PFSK-1 (cell line): ENCODE data around the gene COCH.

Experiments
- FOXP2 ChIP-seq: optimal IDR thresholded peaks from 2 replicates; pipeline ENCODE3; 2011; ENCODE audit warnings: borderline replicate concordance, control low read depth, inconsistent platforms; ENCODE audit not compliant: insufficient read depth; ENCODE audit errors: extremely low read length, extremely low read depth
- POLR2AphosphoS5 ChIP-seq: IDR thresholded peaks from 2 replicates; pipeline ENCODE4 v1.6.1; 2012; ENCODE audit warnings: low read depth, mild to moderate bottlenecking, control low read depth, low read length, moderate library complexity
- REST ChIP-seq, 2 experiments: IDR thresholded peaks; 2 replicates each; pipeline versions ENCODE4 v1.6.1 to v1.8.0; 2011 to 2012; ENCODE audit warnings: low read depth in 2 of 2, low read length in 2 of 2, control low read depth in 1 of 2, inconsistent platforms in 1 of 2, mild to moderate bottlenecking in 1 of 2, moderate library complexity in 1 of 2; ENCODE audit not compliant: insufficient read depth in 1 of 2
- SIN3A ChIP-seq: IDR thresholded peaks from 2 replicates; pipeline ENCODE4 v1.6.1; 2012; ENCODE audit warnings: mild to moderate bottlenecking, low read length, moderate library complexity, borderline replicate concordance; ENCODE audit not compliant: insufficient read depth
- TAF1 ChIP-seq: IDR thresholded peaks from 2 replicates; pipeline ENCODE4 v1.6.1; 2012; ENCODE audit warnings: low read length, control low read depth, borderline replicate concordance; ENCODE audit not compliant: insufficient read depth

The COCH gene

GRCh38 chr14:30838351-30838750 is 36.0 kb upstream of the COCH start:
- TF ChIP-seq POLR2AphosphoS5 (no peak), TAF1 (no peak)

- TF ChIP-seq FOXP2 = no peak
- no peak for TF ChIP-seq POLR2AphosphoS5
- TF ChIP-seq REST (IDR thresholded peaks at IDR 0.05; ENCODE audit: insufficient read depth in 1 of 2, low read depth in 2 of 2, low read length in 2 of 2) = no peak
- TF ChIP-seq TAF1 = no peak
- no peak for TF ChIP-seq SIN3A
Measured at GRCh38 chr14:30840086-30840779, 34.1 kb upstream of the COCH start.

GRCh38 chr14:30842431-30842830 is 31.9 kb upstream of the COCH start:
- TF ChIP-seq POLR2AphosphoS5 = no peak
- TF ChIP-seq SIN3A = no peak
- no peak for TF ChIP-seq TAF1
- TF ChIP-seq REST (IDR thresholded peaks at IDR 0.05; ENCODE audit: insufficient read depth in 1 of 2, low read depth in 2 of 2, low read length in 2 of 2) = no peak
- TF ChIP-seq FOXP2 = no peak

GRCh38 chr14:30848449-30849240 is 25.7 kb upstream of the COCH start:
- no peak for TF ChIP-seq SIN3A
- no peak for TF ChIP-seq FOXP2
- no peak for TF ChIP-seq REST (IDR thresholded peaks at IDR 0.05; ENCODE audit: insufficient read depth in 1 of 2, low read depth in 2 of 2, low read length in 2 of 2)
- no peak for TF ChIP-seq TAF1
- TF ChIP-seq POLR2AphosphoS5 = no peak

- TF ChIP-seq REST (IDR thresholded peaks at IDR 0.05; ENCODE audit: insufficient read depth in 1 of 2, low read depth in 2 of 2, low read length in 2 of 2) (no peak), FOXP2 (no peak), POLR2AphosphoS5 (no peak), SIN3A (no peak), TAF1 (no peak)
Measured at GRCh38 chr14:30849354-30849753, 25.0 kb upstream of the COCH start.
